ENCODE data around the gene ZMYND11.

ZMYND11 gene

GRCh38 chr10:135132-135600, at the start of gene ZMYND11:
TSS of gene ZMYND11 (plus strand) at chr10:135455. CDS start at chr10:180013, 44,558 bp downstream.
- DNase-seq, result no peak

GRCh38 chr10:86031-86430, 49.2 kb upstream of the ZMYND11 start:
- DNase-seq, result no peak

- DNase-seq, result no peak
Measured at GRCh38 chr10:87177-88080, 47.8 kb upstream of the ZMYND11 start.

- no peak for DNase-seq
Measured at GRCh38 chr10:88253-88652, 47.0 kb upstream of the ZMYND11 start.

- DNase-seq, result no peak
Measured at GRCh38 chr10:89248-89647, 46.0 kb upstream of the ZMYND11 start.

- no peak for DNase-seq
Measured at GRCh38 chr10:90161-90560, 45.1 kb upstream of the ZMYND11 start.

- no peak for DNase-seq
Measured at GRCh38 chr10:91313-91712, 43.9 kb upstream of the ZMYND11 start.

- no peak for DNase-seq
Measured at GRCh38 chr10:92153-92552, 43.1 kb upstream of the ZMYND11 start.

GRCh38 chr10:92846-93245, 42.4 kb upstream of the ZMYND11 start:
- DNase-seq, result no peak

- DNase-seq, result no peak
Measured at GRCh38 chr10:94613-95012, 40.6 kb upstream of the ZMYND11 start.

- no peak for DNase-seq
Measured at GRCh38 chr10:95356-96115, 39.7 kb upstream of the ZMYND11 start.

GRCh38 chr10:96466-96865, 38.8 kb upstream of the ZMYND11 start:
- no peak for DNase-seq

GRCh38 chr10:104416-104815, 30.8 kb upstream of the ZMYND11 start:
- no peak for DNase-seq

- DNase-seq, result no peak
Measured at GRCh38 chr10:104862-105565, 30.2 kb upstream of the ZMYND11 start.

- no peak for DNase-seq
Measured at GRCh38 chr10:105806-106205, 29.4 kb upstream of the ZMYND11 start.

GRCh38 chr10:106740-107139, 28.5 kb upstream of the ZMYND11 start:
- DNase-seq, result no peak

- no peak for DNase-seq
Measured at GRCh38 chr10:112246-112645, 23.0 kb upstream of the ZMYND11 start.

- DNase-seq, result no peak
Measured at GRCh38 chr10:124874-125273, 10.4 kb upstream of the ZMYND11 start.

GRCh38 chr10:127612-128432, 7.4 kb upstream of the ZMYND11 start:
- no peak for DNase-seq

GRCh38 chr10:129810-130209, 5.4 kb upstream of the ZMYND11 start:
- DNase-seq, result no peak

- no peak for DNase-seq
Measured at GRCh38 chr10:132946-133898, 2.0 kb upstream of the ZMYND11 start.

All from NCI-H1694 treated with DMSO at 0.1 percent for 48 hours (cell line).